H9 (cell line): ENCODE results near the gene COL4A2. TPM values are rescaled to one million over a fixed set of nuclear protein-coding genes. Genes with fewer than 3 reads are reported as not detected.

Source experiments
- DNase-seq: peaks from one replicate; pipeline ENCODE4 v3.0.0-alpha.2; 2017
- H2AFZ ChIP-seq: one replicate; pipeline ENCODE4 v1.6.1; 2013; ENCODE audit warnings: mild to moderate bottlenecking, low read length, control low read depth, moderate library complexity
- H2AK5ac ChIP-seq: 2 replicates; pipeline ENCODE4 v1.6.1; 2013; ENCODE audit warnings: low read length, control low read depth, mixed read lengths; ENCODE audit not compliant: insufficient read length
- H2BK120ac ChIP-seq: one replicate; pipeline ENCODE4 v1.6.1; 2013; ENCODE audit warnings: low read depth, mild to moderate bottlenecking, low read length, control low read depth, inconsistent platforms; ENCODE audit not compliant: poor library complexity, severe bottlenecking
- H2BK12ac ChIP-seq: 2 replicates; pipeline ENCODE4 v1.6.1; 2013; ENCODE audit warnings: low read length, control low read depth, mixed read lengths, low read depth; ENCODE audit not compliant: insufficient read length
- H2BK15ac ChIP-seq: 2 replicates; pipeline ENCODE4 v1.6.1; 2013; ENCODE audit warnings: low read depth, low read length, control low read depth
- H2BK20ac ChIP-seq: one replicate; pipeline ENCODE4 v1.6.1; 2013; ENCODE audit warnings: low read depth, mild to moderate bottlenecking, low read length, control low read depth, inconsistent platforms; ENCODE audit not compliant: poor library complexity, severe bottlenecking
- H2BK5ac ChIP-seq: 2 replicates; pipeline ENCODE4 v1.6.1; 2013; ENCODE audit warnings: low read length, control low read depth, mixed read lengths; ENCODE audit not compliant: insufficient read length
- H3K14ac ChIP-seq: 2 replicates; pipeline ENCODE4 v1.6.1; 2013; ENCODE audit warnings: low read length, control low read depth; ENCODE audit not compliant: insufficient read depth
- H3K18ac ChIP-seq: 2 replicates; pipeline ENCODE4 v1.6.1; 2013; ENCODE audit warnings: low read depth, mild to moderate bottlenecking, mixed read lengths, low read length, control low read depth; ENCODE audit not compliant: insufficient read length
- H3K23ac ChIP-seq: 2 replicates; pipeline ENCODE4 v1.6.1; 2013; ENCODE audit warnings: low read length, control low read depth, mixed read lengths, low read depth; ENCODE audit not compliant: insufficient read length
- H3K23me2 ChIP-seq: 2 replicates; pipeline ENCODE4 v1.6.1; 2013; ENCODE audit warnings: low read depth, mild to moderate bottlenecking, mixed read lengths, low read length, control low read depth; ENCODE audit not compliant: insufficient read length, poor library complexity, severe bottlenecking
- H3K27ac ChIP-seq: 2 replicates; pipeline ENCODE4 v1.5.1; 2013; ENCODE audit warnings: low read length, control low read depth, mixed read lengths, low read depth; ENCODE audit not compliant: insufficient read length
- H3K27me3 ChIP-seq: 2 replicates; pipeline ENCODE4 v1.6.1; 2013; ENCODE audit warnings: low read length, control low read depth, inconsistent platforms; ENCODE audit not compliant: insufficient read depth
- H3K4ac ChIP-seq: 2 replicates; pipeline ENCODE4 v1.6.1; 2013; ENCODE audit warnings: low read depth, mild to moderate bottlenecking, control low read depth, inconsistent platforms, low read length, moderate library complexity
- H3K4me1 ChIP-seq: 2 replicates; pipeline ENCODE4 v1.6.1; 2013; ENCODE audit warnings: low read length, control low read depth, inconsistent platforms; ENCODE audit not compliant: insufficient read depth
- H3K4me2 ChIP-seq: 2 replicates; pipeline ENCODE4 v1.6.1; 2013; ENCODE audit warnings: low read length, control low read depth, mixed read lengths; ENCODE audit not compliant: insufficient read length, insufficient read depth
- H3K56ac ChIP-seq: 2 replicates; pipeline ENCODE4 v1.6.1; 2013; ENCODE audit warnings: low read depth, mild to moderate bottlenecking, mixed read lengths, low read length, control low read depth; ENCODE audit not compliant: insufficient read length
- H3K79me1 ChIP-seq: 2 replicates; pipeline ENCODE4 v1.6.1; 2013; ENCODE audit warnings: low read depth, mild to moderate bottlenecking, moderate library complexity, low read length, control low read depth, inconsistent platforms; ENCODE audit not compliant: insufficient read depth, poor library complexity, severe bottlenecking
- H3K79me2 ChIP-seq: 2 replicates; pipeline ENCODE4 v1.6.1; 2013; ENCODE audit warnings: low read length, control low read depth, inconsistent platforms; ENCODE audit not compliant: insufficient read depth
- H3K9ac ChIP-seq: 2 replicates; pipeline ENCODE4 v1.6.1; 2013; ENCODE audit warnings: low read length, control low read depth, mixed read lengths; ENCODE audit not compliant: insufficient read length; ENCODE audit errors: extremely low read depth
- H3K9me3 ChIP-seq: one replicate; pipeline ENCODE4 v1.6.1; 2013; ENCODE audit warnings: low read depth, low read length, inconsistent platforms; ENCODE audit not compliant: control insufficient read depth
- H3T11ph ChIP-seq: one replicate; pipeline ENCODE4 v1.6.1; 2013; ENCODE audit warnings: mild to moderate bottlenecking, low read length, control low read depth, inconsistent platforms
- H4K20me1 ChIP-seq: one replicate; pipeline ENCODE4 v1.6.1; 2013; ENCODE audit not compliant: control insufficient read depth, insufficient read length, insufficient read depth
- H4K5ac ChIP-seq: 2 replicates; pipeline ENCODE4 v1.6.1; 2013; ENCODE audit warnings: low read depth, mild to moderate bottlenecking, mixed read lengths, low read length, control low read depth; ENCODE audit not compliant: insufficient read length
- H4K8ac ChIP-seq: replicated peaks from 2 replicates; pipeline ENCODE4 v1.6.1; 2013; ENCODE audit warnings: low read length, control low read depth, mixed read lengths, low read depth; ENCODE audit not compliant: insufficient read length
- H4K91ac ChIP-seq: 2 replicates; pipeline ENCODE4 v1.6.1; 2013; ENCODE audit warnings: low read depth, mild to moderate bottlenecking, moderate library complexity, mixed read lengths, low read length, control low read depth; ENCODE audit not compliant: insufficient read length
- H3K27ac Mint-ChIP-seq, 3 experiments: 2 replicates in 2 of 3; 3 replicates in 1 of 3; pipeline ENCODE4 v1.8.0; 2020 to 2021; ENCODE audit warnings: mixed read lengths in 3 of 3, mild to moderate bottlenecking in 1 of 3, moderate library complexity in 1 of 3
- H3K27me3 Mint-ChIP-seq: 2 replicates; pipeline ENCODE4 v1.8.0; 2021; ENCODE audit warnings: low read depth, mild to moderate bottlenecking, moderate library complexity, mixed read lengths
- H3K36me3 Mint-ChIP-seq, 3 experiments: 2 replicates in 2 of 3; 3 replicates in 1 of 3; pipeline ENCODE4 v1.8.0; 2020 to 2021; ENCODE audit warnings: low read depth in 3 of 3, mixed read lengths in 3 of 3; ENCODE audit not compliant: insufficient read depth in 1 of 3
- H3K4me1 Mint-ChIP-seq, 2 experiments: 2 replicates each; pipeline ENCODE4 v1.8.0; 2020; ENCODE audit warnings: mixed read lengths in 2 of 2
- H3K4me3 Mint-ChIP-seq, 2 experiments: 2 replicates in 1 of 2; 3 replicates in 1 of 2; pipeline ENCODE4 v1.8.0; 2020 to 2021; ENCODE audit warnings: mild to moderate bottlenecking in 2 of 2, mixed read lengths in 2 of 2, moderate library complexity in 1 of 2
- H3K9me3 Mint-ChIP-seq, 2 experiments: 2 replicates in 1 of 2; 3 replicates in 1 of 2; pipeline ENCODE4 v1.8.0; 2020; ENCODE audit warnings: mild to moderate bottlenecking in 2 of 2, mixed read lengths in 2 of 2, moderate library complexity in 1 of 2
- CTCF ChIP-seq: fragments of 200-600 bp; sonication (generic); conservative IDR thresholded peaks from 3 replicates; pipeline ENCODE4 v1.8.0; 2021; ENCODE audit warnings: antibody characterized with exemption, mild to moderate bottlenecking
- WGBS: extraction: QIAGEN DNeasy Blood & Tissue Kit; methylation state at CpG from one replicate; pipeline ENCODE4 v1.1.7; 2013; ENCODE audit warnings: missing lambda C conversion rate, low lambda C conversion rate, mixed read lengths; ENCODE audit not compliant: insufficient read length; ENCODE audit errors: extremely low coverage; 5-methylcytosine and 5-hydroxymethylcytosine counted together
- total RNA-seq: library from RNA; stranded (reverse); gene quantifications from 2 replicates; pipeline ENCODE4 v1.2.1, GENCODE V29; 2021

Gene COL4A2
- total RNA-seq, 1 experiment from 2014 or later: 76.5 TPM

- no peak overlapping the region for H3K4me2 ChIP-seq
- no peaks in the 10 kb centered on the region for H4K20me1 ChIP-seq
- H4K8ac ChIP-seq: no peak overlapping the region
- peak; percentile 19 for DNase-seq
- H3K79me1 ChIP-seq: no peaks in the 10 kb centered on the region
- H3K36me3 Mint-ChIP-seq: peaks cover 8 to 14% (median 13%) of the 10 kb centered on the region in 3 experiments
- no CpG with 5 or more reads among the region's 10 CpGs for WGBS
- H3K27ac ChIP-seq: no peak overlapping the region
- H3K23me2 ChIP-seq: no peaks in the 10 kb centered on the region
- no peak for TF ChIP-seq CTCF
- no peak overlapping the region for H3K9ac ChIP-seq
- H2AK5ac ChIP-seq: no peak overlapping the region
- no peak overlapping the region for H2BK120ac ChIP-seq
- H4K5ac ChIP-seq: no peak overlapping the region
- H3K9me3 ChIP-seq: no peaks in the 10 kb centered on the region
- H3K27me3 Mint-ChIP-seq: no peaks in the 10 kb centered on the region
- H2BK5ac ChIP-seq: no peak overlapping the region
- no peaks in the 10 kb centered on the region; the same call in 1 of the 2 replicates for H3K79me2 ChIP-seq
- H2AFZ ChIP-seq: no peak overlapping the region
- no peak overlapping the region for H3K23ac ChIP-seq
- no peaks in the 10 kb centered on the region for H3K27me3 ChIP-seq
- no peak overlapping the region for H2BK15ac ChIP-seq
- peaks cover 0 to 4% of the 10 kb centered on the region in 2 experiments; a peak in 2 of 5 replicates for H3K9me3 Mint-ChIP-seq
- H3K18ac ChIP-seq: no peak overlapping the region
- H3T11ph ChIP-seq: no peak overlapping the region
- H3K56ac ChIP-seq: no peak overlapping the region
- H3K4me1 ChIP-seq: peaks cover 3% of the 10 kb centered on the region; the same call in 1 of the 2 replicates
- no peak overlapping the region for H3K4ac ChIP-seq
- H3K27ac Mint-ChIP-seq: no peak overlapping the region; a peak in 1 of 7 replicates
- H3K14ac ChIP-seq: no peak overlapping the region
- H4K91ac ChIP-seq: no peak overlapping the region
- no peak overlapping the region for H2BK20ac ChIP-seq
- no peak overlapping the region for H3K4me3 Mint-ChIP-seq
- peaks cover 50% of the 10 kb centered on the region in 2 experiments for H3K4me1 Mint-ChIP-seq
- H2BK12ac ChIP-seq: no peak overlapping the region
Observed at GRCh38 chr13:110324026-110324749, 17.1 kb downstream of the COL4A2 start.
